Fibroblast of skin of scalp (primary cell): ENCODE data around the gene MCTP2. TPM values are rescaled to one million over a fixed set of nuclear protein-coding genes. Genes with fewer than 3 reads are reported as not detected.
A peak's percentile ranks its signal among the peaks of the same experiment; 100 is the strongest.

Experiments
- DNase-seq: peaks from one replicate; pipeline ENCODE4 v3.0.0-alpha.2; 2013
- polyA plus RNA-seq, 2 experiments: library from polyadenylated mRNA; unstranded; fragments of 120-200 nt; gene quantifications; one replicate each; pipeline ENCODE4 v1.2.1, GENCODE V29; 2013; ENCODE audit not compliant: insufficient read length in 2 of 2

Gene MCTP2
- 0.58 TPM for polyA plus RNA-seq (2013, experiment 1 of 2; ENCODE audit: insufficient read length)
- polyA plus RNA-seq (2013, experiment 2 of 2; ENCODE audit: insufficient read length), result 0.60 TPM

- DNase-seq, result peak; percentile 65
Measured at GRCh38 chr15:94230883-94231722, at the start of gene MCTP2. MCTP2 (plus strand) TSS chr15:94231561; CDS start chr15:94298266, 66,705 bp downstream.

- no peak for DNase-seq
Measured at GRCh38 chr15:94182883-94183282, 48.5 kb upstream of the MCTP2 start.

- DNase-seq, result no peak
Measured at GRCh38 chr15:94185547-94186236, 45.7 kb upstream of the MCTP2 start.

GRCh38 chr15:94186770-94187331 is 44.5 kb upstream of the MCTP2 start:
- DNase-seq, result no peak

GRCh38 chr15:94193906-94194305 is 37.5 kb upstream of the MCTP2 start:
- no peak for DNase-seq

GRCh38 chr15:94196531-94196930 is 34.8 kb upstream of the MCTP2 start:
- no peak for DNase-seq

GRCh38 chr15:94198633-94199032 is 32.7 kb upstream of the MCTP2 start:
- no peak for DNase-seq

- no peak for DNase-seq
Measured at GRCh38 chr15:94199725-94200124, 31.6 kb upstream of the MCTP2 start.

GRCh38 chr15:94203306-94203705 is 28.1 kb upstream of the MCTP2 start:
- no peak for DNase-seq

- DNase-seq, result peak; percentile 71
Measured at GRCh38 chr15:94205366-94205765, 26.0 kb upstream of the MCTP2 start.

- peak; percentile 81 for DNase-seq
Measured at GRCh38 chr15:94206463-94207167, 24.7 kb upstream of the MCTP2 start.

GRCh38 chr15:94212291-94212690 is 19.1 kb upstream of the MCTP2 start:
- no peak for DNase-seq

- DNase-seq, result peak; percentile 69
Measured at GRCh38 chr15:94225616-94226015, 5.7 kb upstream of the MCTP2 start.

- DNase-seq, result no peak
Measured at GRCh38 chr15:94228611-94229010, 2.8 kb upstream of the MCTP2 start.

- DNase-seq, result no peak
Measured at GRCh38 chr15:94229591-94230369, 1.6 kb upstream of the MCTP2 start.

- DNase-seq, result no peak
Measured at GRCh38 chr15:94230431-94230882, 904 bp upstream of the MCTP2 start.

GRCh38 chr15:94231723-94232468 is 535 bp downstream of the MCTP2 start:
- DNase-seq, result no peak

GRCh38 chr15:94233441-94233840 is 2.1 kb downstream of the MCTP2 start:
- DNase-seq, result no peak

- peak; percentile 40 for DNase-seq
Measured at GRCh38 chr15:94234300-94234699, 2.9 kb downstream of the MCTP2 start.

GRCh38 chr15:94235041-94235440 is 3.7 kb downstream of the MCTP2 start:
- DNase-seq, result no peak

- DNase-seq, result no peak
Measured at GRCh38 chr15:94235646-94236045, 4.3 kb downstream of the MCTP2 start.
